Activated naive CD4-positive, alpha-beta T cell treated with anti-CD3 and anti-CD28 coated beads, Interleukin-2, amount 50 U/mL, for 72 hours (primary cell): ENCODE data around the gene LYPD4. TPM values are rescaled to one million over a fixed set of nuclear protein-coding genes. Genes with fewer than 3 reads are reported as not detected.

Source experiments
- ATAC-seq, 2 donors: fragments of 150-1000 bp; cut with Tn5 transposase; 2 replicates each; pipeline ENCODE4 v1.10.0; 2021; ENCODE audit warnings: mild to moderate bottlenecking in 2 of 2, moderate library complexity in 2 of 2
- DNase-seq, 2 donors: peaks; one replicate each; pipeline ENCODE4 v3.0.0; 2021 to 2022; ENCODE audit warnings: low spot score in 2 of 2
- H3K27ac Mint-ChIP-seq, 2 donors: one replicate each; pipeline ENCODE4 v1.8.0; 2022; ENCODE audit warnings: mild to moderate bottlenecking in 2 of 2, mixed read lengths in 2 of 2
- H3K36me3 Mint-ChIP-seq, 2 donors: one replicate each; pipeline ENCODE4 v1.8.0; 2022; ENCODE audit warnings: mixed read lengths in 2 of 2
- H3K9me3 Mint-ChIP-seq, 2 donors: one replicate each; pipeline ENCODE4 v1.8.0; 2022; ENCODE audit warnings: mixed read lengths in 2 of 2
- total RNA-seq, 2 donors: library from RNA; stranded (reverse); gene quantifications; one replicate each; pipeline ENCODE4 v1.2.3, GENCODE V29; 2022

Gene LYPD4
- total RNA-seq, 2 donors from 2014 or later: not detected

DNA sequence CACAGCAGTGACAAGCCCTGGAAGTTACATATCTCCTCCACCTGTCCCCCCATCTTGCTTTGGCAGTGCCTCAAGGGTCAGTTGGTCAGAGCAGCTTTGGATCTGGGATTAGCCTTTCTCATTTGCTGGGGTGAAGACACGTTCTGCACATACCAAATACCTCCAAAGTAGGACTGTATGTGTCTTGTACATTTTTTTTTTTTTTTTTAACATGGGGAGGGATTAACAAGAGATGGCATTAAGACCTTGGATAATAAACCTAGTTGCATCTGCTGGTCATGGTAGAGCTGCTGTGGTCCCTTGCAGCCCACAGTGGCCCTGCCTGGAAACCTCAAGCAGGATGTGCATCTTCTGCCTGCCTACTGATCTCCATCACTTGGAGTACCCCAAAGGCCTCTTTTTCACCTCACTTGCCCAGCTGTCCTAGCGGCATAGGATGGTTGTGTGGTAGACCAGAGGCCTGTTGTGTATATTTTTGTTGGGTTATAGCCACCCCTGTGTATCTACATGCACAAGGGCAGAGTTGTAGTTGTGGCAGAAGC, 18.0 kb upstream of the LYPD4 start:
- H3K36me3 Mint-ChIP-seq: peaks cover 49 to 55% of the 10 kb centered on the region in 2 donors
- H3K9me3 Mint-ChIP-seq: no peaks in the 10 kb centered on the region
- H3K27ac Mint-ChIP-seq: peak overlapping the region; percentile 95 to 98
- no peak for DNase-seq
- no peak for ATAC-seq

DNA sequence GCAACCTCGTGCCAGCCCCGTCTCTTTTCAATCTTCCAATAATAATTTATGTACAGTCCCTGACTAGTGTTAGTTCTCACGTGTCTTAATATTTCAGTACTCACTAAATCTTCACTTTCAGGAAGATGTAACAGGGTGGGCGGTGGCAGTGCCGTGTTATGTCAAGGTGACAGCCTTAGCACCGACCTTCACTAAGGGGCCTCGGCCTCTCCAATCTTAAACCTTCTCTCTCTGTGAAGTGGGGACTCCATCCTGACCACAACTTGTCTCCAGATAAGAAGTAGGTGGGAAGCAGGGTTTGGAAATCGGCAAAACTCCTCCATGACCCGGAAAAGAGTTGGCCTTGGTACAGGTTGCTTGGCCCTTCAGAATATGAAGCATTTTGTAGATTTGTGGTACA, 17.4 kb upstream of the LYPD4 start:
- no peaks in the 10 kb centered on the region for H3K9me3 Mint-ChIP-seq
- peaks cover 49 to 55% of the 10 kb centered on the region in 2 donors for H3K36me3 Mint-ChIP-seq
- no peak for ATAC-seq
- peak overlapping the region; percentile 95 to 98 for H3K27ac Mint-ChIP-seq
- DNase-seq: no peak

DNA sequence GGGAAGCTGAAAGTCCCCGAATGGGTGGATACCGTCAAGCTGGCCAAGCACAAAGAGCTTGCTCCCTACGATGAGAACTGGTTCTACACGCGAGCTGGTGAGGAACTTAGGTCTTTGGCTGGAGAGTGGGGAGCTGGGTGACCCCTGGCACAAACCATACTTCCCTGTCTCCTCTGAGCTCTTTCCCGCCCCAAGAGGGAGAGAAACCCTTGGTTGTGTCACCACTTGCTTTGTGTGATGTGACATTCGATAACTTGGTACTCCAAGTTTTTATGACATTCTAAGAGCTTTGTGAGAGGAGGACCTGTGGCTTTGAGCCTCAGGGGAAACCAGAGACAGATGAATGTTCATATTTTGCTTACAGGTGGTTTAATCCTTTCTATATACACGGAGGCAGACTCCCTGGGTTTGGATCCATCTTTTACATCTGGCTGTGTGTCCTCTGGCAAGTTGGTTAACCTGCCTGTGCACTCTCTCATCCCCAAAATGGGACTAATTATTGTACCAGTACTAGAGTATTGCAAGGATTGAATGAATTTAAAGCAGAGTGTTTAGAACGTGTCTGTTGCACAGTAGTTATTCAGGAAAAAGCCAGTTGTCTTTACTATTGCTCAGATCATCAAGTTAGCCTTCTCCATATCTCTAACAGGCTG, 16.8 kb upstream of the LYPD4 start:
- H3K27ac Mint-ChIP-seq: peak overlapping the region; percentile 95 to 98
- ATAC-seq: no peak
- H3K9me3 Mint-ChIP-seq: no peaks in the 10 kb centered on the region
- H3K36me3 Mint-ChIP-seq: peaks cover 45 to 51% of the 10 kb centered on the region in 2 donors
- DNase-seq: no peak

DNA sequence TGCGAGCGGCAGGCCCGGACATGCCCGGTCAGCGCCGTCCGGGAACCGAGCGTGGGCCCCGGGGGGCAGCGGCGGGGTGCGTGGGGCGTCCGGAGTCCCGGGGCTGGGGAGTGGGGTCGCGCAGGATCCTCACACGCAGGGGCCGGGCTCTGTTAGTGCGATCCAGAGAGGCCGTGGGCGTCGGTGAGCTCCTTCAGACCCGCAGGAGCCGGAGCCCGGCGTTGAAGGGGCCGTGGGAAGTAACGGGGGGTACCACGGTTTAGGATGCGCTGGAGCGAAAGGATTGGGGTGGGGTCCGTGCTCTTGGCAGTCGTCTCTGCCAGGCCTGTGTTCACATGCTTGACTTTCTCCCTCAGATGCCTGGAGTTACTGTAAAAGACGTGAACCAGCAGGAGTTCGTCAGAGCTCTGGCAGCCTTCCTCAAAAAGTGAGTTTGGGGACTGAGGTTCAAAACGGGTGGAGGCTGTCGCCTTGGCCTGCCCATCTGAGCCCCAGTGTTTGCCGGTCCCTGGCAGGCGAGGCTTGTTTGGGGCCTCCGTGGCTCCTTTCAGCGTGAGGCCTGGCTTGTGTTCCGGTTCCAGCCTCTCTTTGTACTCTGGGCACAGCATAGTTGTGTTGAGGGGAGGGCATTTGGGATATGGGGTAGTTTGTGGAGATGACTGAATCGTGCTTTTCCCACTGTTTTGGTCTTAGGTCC, 16.1 kb upstream of the LYPD4 start:
- peaks cover 43 to 47% of the 10 kb centered on the region in 2 donors for H3K36me3 Mint-ChIP-seq
- H3K9me3 Mint-ChIP-seq: no peaks in the 10 kb centered on the region
- DNase-seq (no peak), ATAC-seq (no peak)
- peak overlapping the region; percentile 95 to 98 for H3K27ac Mint-ChIP-seq

DNA sequence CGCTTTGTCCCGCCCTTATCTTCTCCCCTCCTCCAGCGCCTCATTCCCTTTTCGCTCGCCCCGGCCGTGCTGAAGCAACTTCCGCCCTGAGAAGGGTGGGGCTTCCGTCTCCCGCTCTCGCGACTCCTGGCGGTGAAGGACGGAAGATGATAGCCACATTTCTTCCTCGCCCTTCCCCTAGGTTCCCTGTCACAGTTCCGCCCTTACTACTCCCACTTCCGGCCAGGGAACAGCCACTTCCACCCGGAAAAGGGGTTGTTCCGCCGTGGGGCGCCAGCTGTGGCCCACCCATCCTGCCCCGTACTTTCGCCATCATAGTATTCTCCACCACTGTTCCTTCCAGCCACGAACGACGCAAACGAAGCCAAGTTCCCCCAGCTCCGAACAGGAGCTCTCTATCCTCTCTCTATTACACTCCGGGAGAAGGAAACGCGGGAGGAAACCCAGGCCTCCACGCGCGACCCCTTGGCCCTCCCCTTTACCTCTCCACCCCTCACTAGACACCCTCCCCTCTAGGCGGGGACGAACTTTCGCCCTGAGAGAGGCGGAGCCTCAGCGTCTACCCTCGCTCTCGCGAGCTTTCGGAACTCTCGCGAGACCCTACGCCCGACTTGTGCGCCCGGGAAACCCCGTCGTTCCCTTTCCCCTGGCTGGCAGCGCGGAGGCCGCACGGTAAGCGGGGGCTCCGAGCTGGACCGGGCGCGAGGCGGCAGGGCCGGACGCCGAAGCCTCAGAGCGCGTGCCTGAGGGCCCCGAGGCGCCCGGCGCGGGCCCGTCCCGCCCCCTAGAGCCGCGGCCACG, 15.3 kb upstream of the LYPD4 start, which contains the start of gene RPS19:
TSS of gene RPS19 (plus strand) at position 638 of the 801 bp plus-strand sequence. CDS start 520 bp downstream, outside the sequence.
- Mint-ChIP-seq H3K27ac (peak within 1 kb of the TSS; percentile 95 to 100), H3K36me3 (peaks cover 43% of the 10 kb centered on the region in 2 donors), H3K9me3 (no peaks in the 10 kb centered on the region)
- DNase-seq (peak; percentile 98), ATAC-seq (peak; percentile 87 to 90)

- ATAC-seq (no peak), DNase-seq (no peak)
- peaks cover 37% of the 10 kb centered on the region in 2 donors for H3K36me3 Mint-ChIP-seq
- H3K9me3 Mint-ChIP-seq: no peaks in the 10 kb centered on the region
- peak overlapping the region; percentile 95 to 100 for H3K27ac Mint-ChIP-seq
Measured at GRCh38 chr19:41859213-41859617, 14.7 kb upstream of the LYPD4 start.

- no peak overlapping the region for H3K27ac Mint-ChIP-seq
- ATAC-seq: no peak
- H3K9me3 Mint-ChIP-seq: no peaks in the 10 kb centered on the region
- no peak for DNase-seq
- H3K36me3 Mint-ChIP-seq: no peaks in the 10 kb centered on the region
Measured at GRCh38 chr19:41853768-41854167, 9.3 kb upstream of the LYPD4 start.

GRCh38 chr19:41853344-41853743, 8.9 kb upstream of the LYPD4 start:
- H3K27ac Mint-ChIP-seq: no peak overlapping the region
- DNase-seq: no peak
- H3K36me3 Mint-ChIP-seq: no peaks in the 10 kb centered on the region
- H3K9me3 Mint-ChIP-seq: no peaks in the 10 kb centered on the region
- no peak for ATAC-seq

- no peaks in the 10 kb centered on the region for H3K9me3 Mint-ChIP-seq
- DNase-seq (no peak), ATAC-seq (no peak)
- H3K36me3 Mint-ChIP-seq: no peaks in the 10 kb centered on the region
- H3K27ac Mint-ChIP-seq: no peak overlapping the region
Measured at GRCh38 chr19:41851456-41851855, 7.0 kb upstream of the LYPD4 start.

DNA sequence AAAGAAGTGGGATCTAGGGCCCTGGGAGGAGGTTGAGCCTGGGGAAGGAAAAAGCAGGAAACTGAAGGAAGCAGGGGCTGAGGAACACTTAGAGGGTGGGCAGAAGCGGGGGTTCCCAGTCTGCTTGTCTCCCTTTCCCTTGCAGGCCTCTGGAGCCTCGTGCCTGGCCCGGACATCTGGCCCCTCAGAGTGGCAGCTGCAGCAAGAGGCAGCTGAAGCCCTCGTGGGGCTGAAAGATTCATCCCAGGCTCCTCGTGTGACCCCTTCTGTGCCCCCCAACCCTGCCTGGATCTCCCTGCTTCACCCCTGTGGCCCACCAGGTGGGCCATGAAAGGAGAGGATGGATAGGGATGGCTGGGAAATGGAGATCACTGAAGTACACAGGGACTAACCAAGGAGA, 5.9 kb upstream of the LYPD4 start:
- DNase-seq: no peak
- H3K9me3 Mint-ChIP-seq: no peaks in the 10 kb centered on the region
- no peak for ATAC-seq
- no peak overlapping the region for H3K27ac Mint-ChIP-seq
- no peaks in the 10 kb centered on the region for H3K36me3 Mint-ChIP-seq

DNA sequence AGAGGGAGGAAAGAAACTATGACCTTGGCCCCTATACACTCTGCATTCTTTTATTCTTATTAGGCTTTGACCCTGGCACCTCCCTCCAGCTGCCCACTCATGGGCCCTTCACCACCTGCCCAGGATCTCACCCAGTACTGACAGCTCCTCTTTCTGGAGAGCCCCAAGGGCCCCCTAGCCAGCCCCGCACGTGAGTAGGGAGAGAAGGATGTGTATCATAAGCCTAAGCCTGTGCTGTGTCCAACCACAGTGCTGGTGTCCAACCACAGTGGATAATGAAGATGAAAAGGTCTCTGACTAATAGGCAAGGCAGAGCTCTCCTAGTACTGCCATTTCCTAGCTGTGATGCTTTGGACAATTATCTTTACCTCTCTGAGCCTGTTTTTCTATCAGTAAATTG, 4.6 kb upstream of the LYPD4 start:
- H3K9me3 Mint-ChIP-seq: peaks cover 0 to 3% of the 10 kb centered on the region in 2 donors
- DNase-seq: no peak
- no peak overlapping the region for H3K27ac Mint-ChIP-seq
- H3K36me3 Mint-ChIP-seq: no peaks in the 10 kb centered on the region
- peak in 1 of 2 donors; percentile 29 for ATAC-seq

DNA sequence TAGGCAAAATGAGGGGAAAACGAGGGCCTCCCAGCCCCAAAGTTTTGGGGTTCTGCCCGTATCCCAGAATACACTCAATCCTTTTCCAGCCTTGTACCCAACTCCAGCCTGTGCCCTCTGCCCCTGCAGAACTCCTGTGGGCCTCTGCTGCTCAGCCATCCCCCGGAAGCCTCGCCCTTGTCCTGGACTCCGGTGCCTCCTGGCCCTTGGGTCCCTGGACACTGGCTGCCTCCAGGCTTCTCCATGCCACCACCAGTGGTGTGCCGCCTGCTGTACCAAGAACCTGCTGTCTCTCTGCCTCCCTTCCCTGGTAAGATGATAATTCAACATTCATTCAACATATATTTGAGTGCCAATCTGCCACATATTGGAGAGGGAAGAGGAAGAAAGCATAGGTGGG, 4.2 kb upstream of the LYPD4 start:
- no peaks in the 10 kb centered on the region for H3K36me3 Mint-ChIP-seq
- peaks cover 0 to 7% of the 10 kb centered on the region in 2 donors for H3K9me3 Mint-ChIP-seq
- DNase-seq: no peak
- no peak overlapping the region for H3K27ac Mint-ChIP-seq
- ATAC-seq: no peak

DNA sequence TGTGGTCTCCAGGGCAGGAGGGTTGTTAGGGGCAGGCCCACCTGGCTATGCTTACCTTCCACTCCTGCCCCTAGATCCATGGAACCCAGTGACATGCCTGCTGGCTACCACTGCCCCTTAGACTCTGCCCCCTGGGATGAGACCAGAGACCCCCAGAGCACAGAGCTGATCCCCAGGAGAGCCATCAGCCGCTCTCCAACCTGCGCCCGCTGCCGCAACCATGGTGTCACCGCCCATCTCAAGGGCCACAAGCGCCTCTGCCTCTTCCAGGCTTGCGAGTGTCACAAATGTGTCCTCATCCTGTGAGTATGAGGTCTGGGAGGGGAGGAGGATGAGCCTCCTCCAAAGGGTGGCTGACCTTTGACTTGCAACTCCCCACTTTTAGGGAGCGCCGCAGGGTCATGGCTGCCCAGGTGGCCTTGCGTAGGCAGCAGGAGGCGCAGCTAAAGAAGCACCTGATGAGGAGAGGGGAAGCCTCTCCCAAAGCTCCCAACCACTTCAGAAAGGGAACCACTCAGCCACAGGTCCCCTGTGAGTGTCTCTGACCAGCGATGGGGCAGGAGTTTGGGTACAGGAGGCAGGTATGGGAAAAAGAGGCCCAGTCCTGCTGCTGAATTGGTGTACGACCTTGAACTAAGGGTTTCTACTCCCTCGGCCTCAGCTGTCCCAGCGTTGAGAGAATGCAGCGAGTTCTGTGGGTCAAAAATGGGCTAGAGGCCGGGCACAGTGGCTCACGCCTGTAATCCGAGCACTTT, 3.0 kb upstream of the LYPD4 start:
- Mint-ChIP-seq H3K36me3 (no peaks in the 10 kb centered on the region), H3K27ac (no peak overlapping the region), H3K9me3 (peaks cover 0 to 9% of the 10 kb centered on the region in 2 donors)
- ATAC-seq: no peak
- no peak for DNase-seq

- DNase-seq: no peak
- peaks cover 0 to 9% of the 10 kb centered on the region in 2 donors for H3K9me3 Mint-ChIP-seq
- no peak for ATAC-seq
- no peak overlapping the region for H3K27ac Mint-ChIP-seq
- no peaks in the 10 kb centered on the region for H3K36me3 Mint-ChIP-seq
Measured at GRCh38 chr19:41845051-41845590, 638 bp upstream of the LYPD4 start.

GRCh38 chr19:41845001-41845050, 343 bp upstream of the LYPD4 start, which contains the start of gene DMRTC2:
Gene DMRTC2 (plus strand): TSS chr19:41845042. CDS start chr19:41847429, 2,387 bp downstream.
- Mint-ChIP-seq H3K36me3 (no peaks in the 10 kb centered on the region), H3K27ac (no peak within 1 kb of the TSS), H3K9me3 (peaks cover 0 to 9% of the 10 kb centered on the region in 2 donors)
- DNase-seq (no peak), ATAC-seq (no peak)

DNA sequence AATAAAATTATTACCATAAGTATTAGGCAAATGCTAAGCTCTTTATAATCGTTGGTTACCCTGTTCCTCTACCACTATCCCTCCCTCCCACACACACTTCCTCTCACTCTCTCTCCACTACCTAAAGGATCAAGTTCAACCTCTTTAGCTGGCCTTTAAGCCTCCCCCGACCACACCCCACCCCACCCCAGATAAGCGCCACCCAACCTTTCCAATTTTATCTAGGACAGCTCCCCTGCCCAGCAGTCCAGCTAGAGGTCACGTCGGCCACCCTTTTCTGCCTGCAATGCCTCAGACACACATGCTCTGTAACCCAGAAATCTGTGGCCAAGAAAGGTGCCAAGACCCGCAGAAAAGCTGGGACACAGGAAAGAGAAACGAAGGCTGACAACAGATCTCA, 1.1 kb downstream of the LYPD4 start:
- no peak for ATAC-seq
- Mint-ChIP-seq H3K9me3 (peaks cover 0 to 9% of the 10 kb centered on the region in 2 donors), H3K27ac (no peak overlapping the region), H3K36me3 (no peaks in the 10 kb centered on the region)
- no peak for DNase-seq
